GM21529 (cell line): ENCODE measurements around the gene ACY1.
A peak's percentile ranks its signal among the peaks of the same experiment; 100 is the strongest.
"Not testable (repeated sequence)": the region's sequence is repeated elsewhere in the genome, so short reads cannot be mapped to it uniquely, and the experiment has no call there.

Experiments
- ATAC-seq: cut with Tn5 transposase; IDR thresholded peaks from one replicate; pipeline ENCODE4 v1.9.1; 2021; ENCODE audit not compliant: unreplicated experiment

Gene ACY1

DNA sequence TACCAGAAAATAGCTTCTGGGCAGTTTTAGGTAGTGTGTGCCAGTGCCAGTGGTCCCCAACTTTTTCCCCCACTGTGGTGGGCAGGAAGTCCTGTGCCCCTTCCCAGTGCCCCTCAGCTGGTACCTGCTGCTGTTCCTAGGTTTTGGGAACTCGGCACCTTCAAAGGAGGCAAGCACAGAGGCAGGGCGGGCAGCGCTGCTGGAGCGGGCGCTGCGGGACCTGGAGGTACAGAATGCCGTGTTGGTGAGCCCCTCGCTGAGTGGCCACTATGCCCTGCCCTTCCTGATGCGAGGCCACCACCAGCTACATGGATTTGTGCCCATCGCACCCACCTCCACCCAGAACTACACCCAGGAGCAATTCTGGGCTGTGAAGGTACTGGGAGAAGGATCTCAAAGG, 3.1 kb upstream of the ACY1 start:
- ATAC-seq: no peak

DNA sequence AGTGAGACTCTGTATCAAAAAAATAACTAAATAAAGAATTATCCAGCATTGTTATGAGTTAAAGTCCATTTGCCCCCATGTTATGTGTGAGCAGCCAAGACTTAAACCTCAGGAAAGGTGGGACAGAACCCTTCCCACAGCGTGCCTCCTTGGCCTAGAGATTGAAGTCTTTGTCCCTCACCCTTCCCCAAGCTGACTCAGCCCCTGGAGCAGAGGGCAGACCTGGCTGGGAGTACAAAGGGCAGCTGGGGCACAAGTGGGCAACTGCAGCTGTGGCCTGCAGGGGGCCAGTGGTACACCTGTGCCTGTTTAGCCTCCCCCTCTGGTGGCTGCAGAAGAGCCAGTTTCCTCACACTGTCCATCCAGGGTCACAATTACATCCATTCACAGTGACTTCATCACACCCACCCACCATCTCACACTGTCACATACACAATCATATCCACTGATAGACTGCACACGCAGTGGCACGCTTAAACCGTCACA, 940 bp upstream of the ACY1 start:
- peak; percentile 45 for ATAC-seq

DNA sequence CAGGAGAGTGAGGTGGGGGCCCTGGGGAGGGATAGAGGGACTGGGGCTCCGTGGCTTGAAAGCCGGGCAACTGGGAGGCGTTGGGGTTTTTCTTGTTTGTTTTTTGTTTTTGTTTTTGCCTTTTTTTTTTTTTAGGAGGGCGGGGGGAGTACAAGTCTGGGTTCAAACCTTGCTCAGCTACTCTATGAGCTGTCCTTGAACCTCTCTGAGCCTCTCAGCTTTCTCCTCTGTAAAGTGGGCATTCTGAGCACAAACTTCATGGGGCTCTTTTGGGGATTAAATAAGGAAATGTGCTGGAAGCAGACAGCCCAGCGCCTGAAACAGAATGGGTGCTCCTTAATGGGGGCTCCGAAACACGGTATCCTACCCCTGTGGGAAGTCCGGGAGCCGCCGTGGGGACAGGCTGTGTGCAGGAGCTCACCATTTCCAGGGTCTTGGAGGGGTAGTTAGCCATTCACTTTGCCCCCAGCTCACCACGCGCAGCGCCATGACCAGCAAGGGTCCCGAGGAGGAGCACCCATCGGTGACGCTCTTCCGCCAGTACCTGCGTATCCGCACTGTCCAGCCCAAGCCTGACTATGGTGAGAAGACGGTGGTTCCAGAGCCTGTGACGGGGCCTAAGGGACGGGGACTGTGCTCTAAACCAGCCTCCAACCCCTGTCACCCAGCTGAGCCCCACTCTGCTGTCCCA, 388 bp downstream of the ACY1 start:
- no peak for ATAC-seq

- ATAC-seq: no peak
Measured at GRCh38 chr3:51984269-51984647, 923 bp downstream of the ACY1 start.

DNA sequence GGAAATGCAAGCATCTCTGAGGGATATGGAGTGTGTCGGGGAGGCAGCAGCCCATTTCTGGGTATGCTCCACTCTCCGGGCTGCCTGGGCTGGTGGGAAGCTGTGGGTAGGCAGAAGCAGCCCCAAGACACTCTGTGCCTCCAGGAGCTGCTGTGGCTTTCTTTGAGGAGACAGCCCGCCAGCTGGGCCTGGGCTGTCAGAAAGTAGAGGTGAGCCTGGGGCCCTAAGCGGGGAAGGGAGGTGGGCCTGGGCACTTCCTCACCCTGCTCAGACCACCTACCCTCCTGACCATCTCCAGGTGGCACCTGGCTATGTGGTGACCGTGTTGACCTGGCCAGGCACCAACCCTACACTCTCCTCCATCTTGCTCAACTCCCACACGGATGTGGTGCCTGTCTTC, 1.7 kb downstream of the ACY1 start:
- ATAC-seq: no peak

DNA sequence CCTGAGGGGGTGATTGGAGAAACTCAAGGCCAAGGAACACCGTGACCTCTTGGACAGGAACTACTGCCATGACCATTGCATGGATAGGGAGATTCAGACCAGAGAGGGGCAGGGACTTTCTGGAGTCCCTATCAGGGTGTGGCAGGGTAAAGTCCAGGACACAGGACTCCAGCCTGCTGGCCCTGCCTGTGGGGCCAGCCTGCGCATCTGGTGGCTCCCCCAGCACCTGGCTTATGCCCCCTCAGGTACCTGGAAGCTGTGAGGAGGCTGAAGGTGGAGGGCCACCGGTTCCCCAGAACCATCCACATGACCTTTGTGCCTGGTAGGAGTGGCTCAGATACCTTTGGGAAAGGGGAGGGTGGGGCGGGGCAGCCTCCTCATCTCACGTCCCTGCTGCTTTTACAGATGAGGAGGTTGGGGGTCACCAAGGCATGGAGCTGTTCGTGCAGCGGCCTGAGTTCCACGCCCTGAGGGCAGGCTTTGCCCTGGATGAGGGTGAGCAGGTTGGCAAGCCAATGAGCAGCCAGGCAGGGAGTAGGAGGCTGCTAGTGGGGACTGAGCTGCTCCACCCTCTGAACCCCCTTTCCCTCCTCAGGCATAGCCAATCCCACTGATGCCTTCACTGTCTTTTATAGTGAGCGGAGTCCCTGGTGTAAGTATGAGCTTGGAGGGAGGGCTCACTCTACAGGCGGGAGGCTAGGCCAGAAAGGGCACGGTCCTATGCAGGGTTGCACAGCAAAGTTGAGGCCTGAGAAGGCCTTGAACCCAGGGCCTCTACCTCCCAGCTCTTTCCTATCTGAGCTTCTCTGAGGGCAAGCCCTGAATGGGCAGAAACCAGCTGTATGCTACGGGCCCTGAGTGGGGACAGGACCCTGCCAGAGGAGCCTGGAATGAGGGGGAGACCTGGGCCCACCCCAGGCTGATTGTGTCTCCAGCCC, 2.9 kb downstream of the ACY1 start:
- ATAC-seq: no peak

DNA sequence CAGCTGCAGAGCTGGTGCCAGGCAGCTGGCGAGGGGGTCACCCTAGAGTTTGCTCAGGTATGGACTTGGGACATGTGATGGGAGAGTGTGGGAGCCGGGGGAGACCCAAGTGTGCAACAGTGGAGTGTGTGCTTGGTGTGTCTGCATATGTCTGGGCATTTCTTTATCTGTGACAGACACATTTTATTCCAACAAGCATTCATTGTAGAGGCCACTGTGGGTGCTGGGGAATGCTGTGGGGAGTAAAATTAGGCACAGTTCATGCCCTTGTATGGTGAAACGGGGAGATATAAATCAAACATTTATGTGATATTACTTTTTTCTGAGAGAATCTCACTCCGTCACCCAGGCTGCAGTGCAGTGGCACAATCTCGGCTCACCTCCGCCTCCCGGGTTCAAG, 4.2 kb downstream of the ACY1 start:
- ATAC-seq: no peak

DNA sequence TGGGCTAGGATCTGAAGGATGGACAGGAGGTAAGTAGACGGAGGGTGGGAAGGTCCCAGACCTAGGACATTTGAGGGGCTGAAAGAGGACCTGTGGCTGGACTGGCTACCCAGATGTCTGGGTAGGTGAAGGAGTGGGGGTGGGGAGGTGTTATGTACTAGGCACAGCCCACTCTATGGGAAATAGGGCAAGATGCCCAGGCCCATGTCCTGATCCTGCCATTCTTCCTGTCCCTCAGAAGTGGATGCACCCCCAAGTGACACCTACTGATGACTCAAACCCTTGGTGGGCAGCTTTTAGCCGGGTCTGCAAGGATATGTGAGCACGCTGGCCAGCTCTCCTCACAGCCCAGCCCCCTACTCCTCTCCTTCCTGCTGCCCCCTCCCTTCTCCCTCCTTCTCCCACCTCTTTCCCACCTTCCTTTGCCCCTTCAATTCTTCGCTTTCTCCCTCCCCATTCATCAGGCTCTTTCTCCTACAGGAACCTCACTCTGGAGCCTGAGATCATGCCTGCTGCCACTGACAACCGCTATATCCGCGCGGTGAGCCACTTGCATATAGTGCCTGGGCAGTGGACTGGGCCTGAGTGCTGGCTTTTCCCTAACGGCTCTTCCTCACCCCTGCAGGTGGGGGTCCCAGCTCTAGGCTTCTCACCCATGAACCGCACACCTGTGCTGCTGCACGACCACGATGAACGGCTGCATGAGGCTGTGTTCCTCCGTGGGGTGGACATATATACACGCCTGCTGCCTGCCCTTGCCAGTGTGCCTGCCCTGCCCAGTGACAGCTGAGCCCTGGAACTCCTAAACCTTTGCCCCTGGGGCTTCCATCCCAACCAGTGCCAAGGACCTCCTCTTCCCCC, 5.2 kb downstream of the ACY1 start:
- ATAC-seq: no peak

DNA sequence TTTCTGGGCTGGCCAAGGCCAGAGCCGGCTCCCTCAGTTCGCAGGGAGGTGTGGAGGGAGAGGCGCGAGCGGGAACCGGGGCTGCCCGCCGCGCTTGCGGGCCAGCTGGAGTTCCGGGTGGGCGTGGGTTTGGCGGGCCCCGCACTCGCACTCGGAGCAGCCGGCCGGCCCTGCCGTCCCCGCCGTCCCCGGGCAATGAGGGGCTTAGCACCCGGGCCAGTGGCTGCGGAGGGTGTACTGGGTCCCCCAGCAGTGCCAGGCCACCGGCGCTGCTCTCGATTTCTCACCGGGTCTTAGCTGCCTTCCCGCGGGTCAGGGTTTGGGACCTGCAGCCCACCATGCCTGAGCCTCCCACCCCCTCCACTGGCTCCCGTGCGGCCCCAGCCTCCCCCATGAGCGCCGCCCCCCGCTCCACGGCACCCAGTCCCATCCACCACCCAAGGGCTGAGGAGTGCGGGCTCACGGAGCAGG, 7.2 kb downstream of the ACY1 start:
- not testable (repeated sequence) for ATAC-seq

DNA sequence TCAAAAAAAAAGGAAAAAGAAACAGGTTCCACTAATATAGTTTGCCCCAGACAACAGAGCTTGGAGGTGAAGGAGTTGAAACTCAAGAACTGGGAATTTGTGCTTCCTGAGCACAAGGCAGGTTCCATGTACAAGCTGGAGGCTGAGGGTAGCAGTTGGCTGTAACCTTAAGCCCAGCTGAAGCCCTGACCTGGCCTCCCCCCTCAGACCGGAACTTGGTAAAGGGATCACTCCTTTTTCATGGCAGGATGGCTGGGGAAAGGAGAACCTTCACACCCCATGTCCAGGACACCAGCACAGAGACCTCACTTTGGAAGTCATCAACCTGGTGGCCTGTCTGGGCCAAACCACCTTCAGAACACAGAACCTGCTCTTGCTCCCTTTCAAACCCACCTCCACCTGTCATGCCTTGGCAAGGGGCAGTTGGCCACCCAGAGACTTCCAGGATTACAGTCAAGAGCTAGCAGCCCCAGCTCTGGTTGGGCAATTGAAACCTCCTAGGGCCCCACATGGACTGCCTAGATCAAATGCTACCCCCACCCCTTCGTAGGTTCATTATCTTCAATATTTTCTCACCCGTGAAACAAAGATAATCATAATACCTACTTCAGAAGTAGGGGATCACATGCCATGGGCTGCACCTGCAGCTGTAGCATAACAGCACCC, 8.8 kb downstream of the ACY1 start:
- ATAC-seq: no peak

GRCh38 chr3:51993657-51994056, 10.3 kb downstream of the ACY1 start:
- ATAC-seq: not testable (repeated sequence)

- ATAC-seq: no peak
Measured at GRCh38 chr3:51994530-51994929, 11.2 kb downstream of the ACY1 start.

GRCh38 chr3:51995346-51996163, 12.2 kb downstream of the ACY1 start, which contains the start of gene RPL29:
TSS of gene RPL29 (minus strand) at chr3:51995895. CDS start at chr3:51995461, 434 bp downstream.
- ATAC-seq: peak; percentile 91

DNA sequence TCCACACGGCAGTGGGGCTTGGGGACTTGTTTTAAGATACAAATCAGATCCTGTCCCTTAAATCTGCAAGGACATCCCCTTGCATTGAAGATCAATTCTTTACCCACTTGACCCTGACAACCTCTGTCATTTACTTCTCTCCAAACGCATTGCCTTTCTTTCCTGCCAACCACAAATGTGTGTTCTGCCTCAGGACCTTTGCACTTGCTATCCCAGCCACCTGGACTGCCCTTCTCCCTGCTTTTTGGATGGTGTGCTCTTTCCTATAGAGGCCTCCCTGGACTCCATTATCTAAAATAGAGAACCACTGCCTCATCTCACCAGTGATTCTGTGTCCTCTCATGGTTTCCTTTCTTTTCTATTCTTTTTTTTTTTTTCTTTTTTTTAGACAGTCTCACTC, 13.8 kb downstream of the ACY1 start:
- ATAC-seq: no peak

GRCh38 chr3:51997935-51998596, 14.7 kb downstream of the ACY1 start:
- no peak for ATAC-seq

DNA sequence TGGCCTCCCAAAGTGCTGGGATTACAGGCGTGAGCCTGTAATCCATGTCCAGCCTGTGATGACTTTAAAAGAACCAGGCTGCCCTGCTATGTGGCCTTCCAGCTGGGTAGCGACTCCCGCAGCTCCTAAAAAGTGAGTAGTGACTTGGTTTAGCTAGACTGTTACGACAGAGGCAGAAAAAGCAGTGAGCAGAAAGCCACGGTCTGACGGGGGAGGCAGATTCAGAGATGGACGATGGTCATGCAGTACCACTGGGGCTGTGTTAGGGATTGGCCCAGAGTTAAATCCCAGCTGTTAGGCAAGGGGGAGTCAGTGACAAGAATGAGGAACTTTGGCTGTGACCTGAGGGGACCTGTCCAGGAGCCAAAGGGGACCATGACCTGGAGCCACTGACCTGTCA, 15.4 kb downstream of the ACY1 start:
- no peak for ATAC-seq

DNA sequence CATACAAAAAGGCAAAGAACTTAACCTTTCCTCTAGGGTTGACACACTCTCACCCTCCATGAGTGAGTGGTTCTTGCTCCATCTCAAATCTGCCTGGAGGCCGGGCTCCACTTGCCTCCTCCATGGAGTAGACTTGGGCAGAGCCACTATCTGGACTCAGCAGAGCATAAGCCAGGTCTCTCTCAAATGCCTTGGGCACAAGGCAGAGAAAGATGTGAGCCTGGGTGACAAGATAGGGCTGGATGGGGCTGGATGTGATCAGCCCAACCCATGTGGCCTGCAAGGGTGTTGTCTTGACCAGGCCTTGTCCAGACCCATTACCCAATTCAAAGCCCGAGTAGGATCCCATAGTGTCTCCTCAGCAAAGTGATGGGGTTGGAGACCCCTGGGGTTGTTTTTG, 16.5 kb downstream of the ACY1 start:
- ATAC-seq: no peak

- peak; percentile 83 for ATAC-seq
Measured at GRCh38 chr3:52001443-52001974, 18.2 kb downstream of the ACY1 start.

GRCh38 chr3:52002748-52003147, 19.4 kb downstream of the ACY1 start:
- no peak for ATAC-seq
